SK-N-MC (cell line): Measurements from ENCODE around the gene LRRC52.

Experiments
- EZH2 ChIP-seq: fragments of 200-600 bp; sonication (generic); IDR thresholded peaks from one replicate; pipeline ENCODE4 v1.6.1; 2017; ENCODE audit warnings: antibody characterized with exemption
- FOXP2 ChIP-seq: optimal IDR thresholded peaks from 2 replicates; pipeline ENCODE3; 2011; ENCODE audit warnings: mild to moderate bottlenecking, moderate library complexity; ENCODE audit not compliant: insufficient read depth; ENCODE audit errors: extremely low read length, control extremely low read depth
- POLR2AphosphoS5 ChIP-seq: IDR thresholded peaks from 2 replicates; pipeline ENCODE4 v1.6.1; 2012; ENCODE audit warnings: mild to moderate bottlenecking, low read depth, low read length, borderline replicate concordance

GRCh38 chr1:165532053-165532452 lies 11.7 kb upstream of the LRRC52 start:
- TF ChIP-seq POLR2AphosphoS5: no peak
- no peak for TF ChIP-seq EZH2
- TF ChIP-seq FOXP2: no peak
